Smooth muscle cell of the coronary artery (primary cell): ENCODE measurements around the gene PARP1. TPM values are rescaled to one million over a fixed set of nuclear protein-coding genes. Genes with fewer than 3 reads are reported as not detected.

ENCODE experiments used
- total RNA-seq: library from RNA; depleted of rRNA; stranded (reverse); fragments of >200 nt; gene quantifications from 2 replicates; pipeline ENCODE4 v1.2.3, GENCODE V29; 2014; ENCODE audit warnings: low replicate concordance

PARP1 gene
- total RNA-seq: 75.8 and 95.9 TPM in 2 replicates

GRCh38 chr1:226407497-226408284 lies at the start of gene PARP1:
PARP1 (minus strand) TSS chr1:226408093; CDS start chr1:226407929, 164 bp downstream.

Other genes with a start within 250 kb of the PARP1 start
- gene ACBD3, start 221.4 kb downstream of the PARP1 start, total RNA-seq: 59.8 and 79.6 TPM in 2 replicates
- not detected in 2 replicates for gene MIXL1, start 184.4 kb downstream of the PARP1 start, total RNA-seq
- 0.82 and 3.1 TPM in 2 replicates for gene LIN9, start 98.9 kb downstream of the PARP1 start, total RNA-seq
- 0.23 TPM in 1 of 2 replicates, not detected in the other for gene STUM, start 140.7 kb upstream of the PARP1 start, total RNA-seq